SK-N-SH (cell line): ENCODE data around the gene TTN. TPM values are rescaled to one million over a fixed set of nuclear protein-coding genes. Genes with fewer than 3 reads are reported as not detected.
"Not testable (repeated sequence)": the region's sequence is repeated elsewhere in the genome, so short reads cannot be mapped to it uniquely, and the experiment has no call there.

Experiments
- CTCF ChIA-PET: fragments of 300-600, 350-600 bp; formaldehyde crosslinking; extraction: SDS; loops from one replicate; lab custom pipeline; 2021; lab: Yijun Ruan, JAX
- POLR2A ChIA-PET: fragments of 350-600 bp; sonication (Branson Sonifier 250); formaldehyde crosslinking; extraction: SDS; loops from one replicate; lab custom pipeline; 2020; ENCODE audit warnings: antibody characterized with exemption, inconsistent platforms; lab: Yijun Ruan, JAX
- DNase-seq: peaks from one replicate; pipeline ENCODE4 v3.0.0; 2012
- H2AFZ ChIP-seq: fragments of 200-600 bp; sonication (generic); 2 replicates; pipeline ENCODE4 v1.8.1; 2016; ENCODE audit warnings: antibody characterized with exemption, mild to moderate bottlenecking, low read depth
- H3F3A ChIP-seq: fragments of 200-600 bp; sonication (generic); replicated peaks from 2 replicates; pipeline ENCODE3; 2016; ENCODE audit warnings: antibody characterized with exemption, mild to moderate bottlenecking; ENCODE audit not compliant: insufficient read depth
- H3K27ac ChIP-seq, 2 experiments: fragments of 200-500 bp in 1 of 2; fragments of 200-600 bp in 1 of 2; sonication (Bioruptor generic) in 1 of 2; sonication (generic), shearing (Covaris generic) in 1 of 2; 2 replicates each; pipeline versions ENCODE4 v1.5.1 to v1.6.1; 2014 to 2016; ENCODE audit warnings: low read depth in 2 of 2, inconsistent platforms in 1 of 2, low read length in 1 of 2, mild to moderate bottlenecking in 1 of 2, mixed read lengths in 1 of 2
- H3K27me3 ChIP-seq: fragments of 200-600 bp; sonication (generic), shearing (Covaris generic); 2 replicates; pipeline ENCODE4 v1.6.1; 2016; ENCODE audit warnings: mixed run types; ENCODE audit not compliant: insufficient read depth
- H3K36me3 ChIP-seq, 2 experiments: fragments of 200-500 bp in 1 of 2; fragments of 200-600 bp in 1 of 2; sonication (Bioruptor generic) in 1 of 2; sonication (generic) in 1 of 2; replicated peaks in 1 of 2; 2 replicates each; pipeline versions ENCODE3 to v1.5.1; 2014 to 2016; ENCODE audit warnings: low read length in 1 of 2, mild to moderate bottlenecking in 1 of 2; ENCODE audit not compliant: insufficient read depth in 2 of 2, control insufficient read depth in 1 of 2
- H3K4me1 ChIP-seq, 2 experiments: fragments of 200-500 bp in 1 of 2; fragments of 200-600 bp in 1 of 2; sonication (Bioruptor generic) in 1 of 2; sonication (generic), shearing (Covaris generic) in 1 of 2; 2 replicates each; pipeline versions ENCODE4 v1.5.1 to v1.6.1; 2014 to 2016; ENCODE audit warnings: low read depth in 1 of 2, low read length in 1 of 2, mixed run types in 1 of 2; ENCODE audit not compliant: insufficient read depth in 2 of 2, control insufficient read depth in 1 of 2
- H3K4me2 ChIP-seq: fragments of 200-600 bp; sonication (generic), shearing (Covaris generic); 2 replicates; pipeline ENCODE4 v1.6.1; 2017; ENCODE audit warnings: mixed run types
- H3K4me3 ChIP-seq, 2 experiments: fragments of 200-500 bp in 1 of 2; fragments of 200-600 bp in 1 of 2; sonication (Bioruptor generic) in 1 of 2; sonication (generic), shearing (Covaris generic) in 1 of 2; 2 replicates each; pipeline versions ENCODE4 v1.5.1 to v1.8.1; 2014 to 2016; ENCODE audit warnings: low read depth in 2 of 2, inconsistent platforms in 1 of 2, low read length in 1 of 2, mild to moderate bottlenecking in 1 of 2, mixed read lengths in 1 of 2, moderate library complexity in 1 of 2
- H3K79me2 ChIP-seq: fragments of 200-600 bp; sonication (generic); 2 replicates; pipeline ENCODE4 v1.8.1; 2017; ENCODE audit warnings: mild to moderate bottlenecking; ENCODE audit not compliant: insufficient read depth
- H3K9ac ChIP-seq: fragments of 200-600 bp; sonication (generic); 2 replicates; pipeline ENCODE4 v1.6.1; 2017; ENCODE audit warnings: mixed run types
- H3K9me2 ChIP-seq: fragments of 200-600 bp; sonication (generic); 2 replicates; pipeline ENCODE4 v1.6.1; 2017; ENCODE audit warnings: mixed run types
- H3K9me3 ChIP-seq: fragments of 200-600 bp; sonication (generic); 2 replicates; pipeline ENCODE4 v1.6.1; 2017; ENCODE audit warnings: mixed run types, mild to moderate bottlenecking, moderate library complexity
- H4K20me1 ChIP-seq: fragments of 200-600 bp; sonication (generic); 2 replicates; pipeline ENCODE4 v1.6.1; 2017; ENCODE audit warnings: mild to moderate bottlenecking, mixed run types; ENCODE audit not compliant: insufficient read depth
- GATA2 ChIP-seq: sonication (generic); formaldehyde crosslinking; IDR thresholded peaks from 2 replicates; pipeline ENCODE4 v1.5.0; 2020; ENCODE audit warnings: mild to moderate bottlenecking, missing genetic modification reagents
- JUND ChIP-seq: IDR thresholded peaks from 2 replicates; pipeline ENCODE4 v1.4.0; 2012
- RCOR1 ChIP-seq: fragments of 150-350 bp; IDR thresholded peaks from 2 replicates; pipeline ENCODE4 v1.6.1; 2017; ENCODE audit warnings: antibody characterized with exemption, low read length
- RFX5 ChIP-seq: IDR thresholded peaks from 2 replicates; pipeline ENCODE4 v1.6.1; 2012; ENCODE audit warnings: mild to moderate bottlenecking, improper control_type of control experiment, low read length
- TAF1 ChIP-seq: IDR thresholded peaks from 2 replicates; pipeline ENCODE4 v1.6.1; 2012; ENCODE audit warnings: low read depth, mild to moderate bottlenecking, low read length, moderate library complexity, borderline replicate concordance
- TCF12 ChIP-seq: IDR thresholded peaks from 2 replicates; pipeline ENCODE4 v1.4.0; 2012
- TEAD4 ChIP-seq: IDR thresholded peaks from 2 replicates; pipeline ENCODE4 v1.4.0; 2012; ENCODE audit warnings: mild to moderate bottlenecking, borderline replicate concordance; ENCODE audit not compliant: insufficient read depth
- USF2 ChIP-seq: fragments of 150-350 bp; IDR thresholded peaks from 2 replicates; pipeline ENCODE4 v1.6.1; 2017; ENCODE audit warnings: antibody characterized with exemption, low read length, low read depth, borderline replicate concordance
- ZBTB33 ChIP-seq: IDR thresholded peaks from 2 replicates; pipeline ENCODE4 v1.4.0; 2012; ENCODE audit warnings: low read depth, borderline replicate concordance
- WGBS: methylation state at CpG from one replicate; pipeline ENCODE4 v1.1.6; 2017; ENCODE audit warnings: low lambda C conversion rate; 5-methylcytosine and 5-hydroxymethylcytosine counted together
- polyA plus RNA-seq, 3 experiments: library from polyadenylated mRNA; depleted of rRNA; stranded (reverse); fragments of >200 nt; gene quantifications; 2 replicates each; pipeline ENCODE4 v1.2.3, GENCODE V29; 2012
- TF ChIP-seq, protein P1 (sequence below): fragments of 150-350 bp; IDR thresholded peaks from 2 replicates; pipeline ENCODE4 v1.6.1; 2016; ENCODE audit warnings: mild to moderate bottlenecking, low read depth, low read length

TTN gene
- polyA plus RNA-seq, 1 of the 3 experiments (the other 2 are of a cell fraction): 0.08 TPM

DNA sequence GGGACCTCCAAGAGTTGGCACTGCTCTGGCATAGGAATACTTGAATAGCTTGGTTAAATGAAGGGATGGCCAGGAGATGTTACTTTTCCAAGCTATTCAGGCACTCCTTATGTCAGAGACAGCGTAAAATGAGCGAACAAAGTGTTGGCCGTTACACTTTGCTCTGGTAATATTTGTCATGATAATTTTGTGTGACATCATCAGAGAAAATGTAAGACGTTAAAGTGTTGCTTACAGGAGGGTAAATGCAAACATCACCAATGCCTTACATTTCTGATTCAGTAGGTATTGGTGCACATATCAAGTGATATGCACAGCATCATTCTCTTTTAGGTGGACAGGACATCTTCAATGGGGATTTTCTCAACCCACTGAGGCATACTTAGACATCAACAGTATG, 281.0 kb downstream of the TTN start:
- Histone ChIP-seq H3K4me2 (no peak overlapping the region), H3K9me3 (no peaks in the 10 kb centered on the region), H4K20me1 (no peaks in the 10 kb centered on the region), H3K9me2 (no peaks in the 10 kb centered on the region), H3K36me3 (peaks cover 0 to 3% of the 10 kb centered on the region in 2 experiments), H3K9ac (no peak overlapping the region), H3K4me1 (peaks cover 0 to 3% of the 10 kb centered on the region in 2 experiments; a peak in 2 of 4 replicates), H3K4me3 (no peak overlapping the region), H3K79me2 (peaks cover 76% of the 10 kb centered on the region), H3K27ac (no peak overlapping the region), H3F3A (peaks cover 3% of the 10 kb centered on the region), H2AFZ (no peak overlapping the region), H3K27me3 (no peaks in the 10 kb centered on the region)
- TF ChIP-seq TCF12 (no peak), USF2 (no peak), RFX5 (no peak), ZBTB33 (no peak), RCOR1 (no peak), JUND (no peak), GATA2 (no peak), TEAD4 (no peak), TAF1 (no peak)
- TF ChIP-seq, protein P1, sequence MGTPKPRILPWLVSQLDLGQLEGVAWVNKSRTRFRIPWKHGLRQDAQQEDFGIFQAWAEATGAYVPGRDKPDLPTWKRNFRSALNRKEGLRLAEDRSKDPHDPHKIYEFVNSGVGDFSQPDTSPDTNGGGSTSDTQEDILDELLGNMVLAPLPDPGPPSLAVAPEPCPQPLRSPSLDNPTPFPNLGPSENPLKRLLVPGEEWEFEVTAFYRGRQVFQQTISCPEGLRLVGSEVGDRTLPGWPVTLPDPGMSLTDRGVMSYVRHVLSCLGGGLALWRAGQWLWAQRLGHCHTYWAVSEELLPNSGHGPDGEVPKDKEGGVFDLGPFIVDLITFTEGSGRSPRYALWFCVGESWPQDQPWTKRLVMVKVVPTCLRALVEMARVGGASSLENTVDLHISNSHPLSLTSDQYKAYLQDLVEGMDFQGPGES: no peak
- CTCF ChIA-PET: no interaction called here
- WGBS: 95% methylated on average over 4 of the region's 4 CpGs
- POLR2A ChIA-PET: no interaction called here
- DNase-seq: no peak

DNA sequence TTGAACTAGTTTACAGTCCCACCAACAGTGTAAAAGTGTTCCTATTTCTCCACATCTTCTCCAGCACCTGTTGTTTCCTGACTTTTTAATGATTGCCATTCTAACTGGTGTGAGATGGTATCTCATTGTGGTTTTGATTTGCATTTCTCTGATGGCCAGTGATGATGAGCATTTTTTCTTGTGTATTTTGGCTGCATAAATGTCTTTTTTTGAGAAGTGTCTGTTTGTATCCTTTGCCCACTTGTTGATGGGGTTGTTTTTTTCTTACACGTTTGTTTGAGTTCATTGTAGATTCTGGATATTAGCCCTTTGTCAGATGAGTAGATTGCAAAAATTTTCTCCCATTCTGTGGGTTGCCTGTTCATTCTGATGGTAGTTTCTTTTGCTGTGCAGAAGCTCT, 281.8 kb downstream of the TTN start:
- H3K4me2 ChIP-seq, H3K4me3 ChIP-seq, H3K4me1 ChIP-seq, H4K20me1 ChIP-seq, H3K9ac ChIP-seq, DNase-seq, POLR2A ChIA-PET, H3K27me3 ChIP-seq, H3K9me3 ChIP-seq, H2AFZ ChIP-seq, H3K27ac ChIP-seq, H3K9me2 ChIP-seq, H3F3A ChIP-seq, H3K36me3 ChIP-seq, CTCF ChIA-PET: not testable (repeated sequence)
- peaks cover 68% of the 10 kb centered on the region for H3K79me2 ChIP-seq
- WGBS: 87% methylated on average over 1 of the region's 1 CpG

- H3K9me2 ChIP-seq, H3K9ac ChIP-seq, CTCF ChIA-PET, H3K9me3 ChIP-seq, H3F3A ChIP-seq, H3K36me3 ChIP-seq, H3K27me3 ChIP-seq, H3K4me1 ChIP-seq, H3K4me3 ChIP-seq, H2AFZ ChIP-seq, DNase-seq, H3K27ac ChIP-seq, H3K4me2 ChIP-seq, POLR2A ChIA-PET, H4K20me1 ChIP-seq: not testable (repeated sequence)
- WGBS: 95% methylated on average over 5 of the region's 5 CpGs
- peaks cover 63% of the 10 kb centered on the region for H3K79me2 ChIP-seq
Observed at GRCh38 chr2:178525010-178525409, 282.2 kb downstream of the TTN start.
